Gastrocnemius medialis (tissue), 4 donors: Measurements from ENCODE around the gene GALNT18.

Source experiments
- CTCF ChIP-seq, 5 experiments: fragments of 450-650 bp in 3 of 5; fragments of 200-600 bp in 2 of 5; sonication (generic) in 2 of 5; IDR thresholded peaks in 4 of 5; conservative IDR thresholded peaks in 1 of 5; 1 replicate in 4 of 5; 2 replicates in 1 of 5; pipeline ENCODE4 v1.5.1; 2016 to 2019; ENCODE audit warnings: antibody characterized with exemption in 5 of 5, mild to moderate bottlenecking in 3 of 5, moderate library complexity in 3 of 5
- POLR2A ChIP-seq, 2 donors: fragments of 450-650 bp; IDR thresholded peaks; one replicate each; pipeline ENCODE4 v1.6.1; 2017; ENCODE audit warnings: antibody characterized with exemption in 2 of 2, mild to moderate bottlenecking in 2 of 2, moderate library complexity in 2 of 2

GRCh38 chr11:11344045-11344444 is 277.8 kb downstream of the GALNT18 start:
- TF ChIP-seq POLR2A (IDR thresholded peaks at IDR 0.05): no peak
- TF ChIP-seq CTCF (IDR thresholded peaks at IDR 0.05 in 4 of 5, conservative IDR thresholded peaks at IDR 0.05 in 1 of 5): no peak
